ENCODE results near the gene DLG2. TPM values are rescaled to one million over a fixed set of nuclear protein-coding genes. Genes with fewer than 3 reads are reported as not detected.

The DLG2 gene
- total RNA-seq, 1 experiment from 2014 or later, result 17.5 TPM

- Mint-ChIP-seq H3K4me3 (no peak overlapping the region), H3K36me3 (no peaks in the 10 kb centered on the region), H3K27ac (no peak overlapping the region), H3K27me3 (ENCODE audit: low read depth) (no peaks in the 10 kb centered on the region), H3K4me1 (no peaks in the 10 kb centered on the region; the same call in 1 of the 2 replicates), H3K9me3 (no peaks in the 10 kb centered on the region)
- ChIA-PET POLR2A (no interaction called here), CTCF (no interaction called here)
- DNase-seq (ENCODE audit: low spot score) (no peak), ATAC-seq (no peak)
- TF ChIP-seq ZNF232 (CRISPR knock-in tag; IDR thresholded peaks at IDR 0.05), result no peak
- TF ChIP-seq CREM (CRISPR knock-in tag; IDR thresholded peaks at IDR 0.05), result no peak
- no peak for TF ChIP-seq CREB1 (CRISPR knock-in tag; IDR thresholded peaks at IDR 0.05)
- no peak for TF ChIP-seq ZNF121 (CRISPR knock-in tag; IDR thresholded peaks at IDR 0.05)
- TF ChIP-seq TCF7 (CRISPR knock-in tag; IDR thresholded peaks at IDR 0.05; ENCODE audit: low read depth), result no peak
- TF ChIP-seq ZNF138 (CRISPR knock-in tag; conservative IDR thresholded peaks at IDR 0.05), result no peak
- TF ChIP-seq, protein P1, sequence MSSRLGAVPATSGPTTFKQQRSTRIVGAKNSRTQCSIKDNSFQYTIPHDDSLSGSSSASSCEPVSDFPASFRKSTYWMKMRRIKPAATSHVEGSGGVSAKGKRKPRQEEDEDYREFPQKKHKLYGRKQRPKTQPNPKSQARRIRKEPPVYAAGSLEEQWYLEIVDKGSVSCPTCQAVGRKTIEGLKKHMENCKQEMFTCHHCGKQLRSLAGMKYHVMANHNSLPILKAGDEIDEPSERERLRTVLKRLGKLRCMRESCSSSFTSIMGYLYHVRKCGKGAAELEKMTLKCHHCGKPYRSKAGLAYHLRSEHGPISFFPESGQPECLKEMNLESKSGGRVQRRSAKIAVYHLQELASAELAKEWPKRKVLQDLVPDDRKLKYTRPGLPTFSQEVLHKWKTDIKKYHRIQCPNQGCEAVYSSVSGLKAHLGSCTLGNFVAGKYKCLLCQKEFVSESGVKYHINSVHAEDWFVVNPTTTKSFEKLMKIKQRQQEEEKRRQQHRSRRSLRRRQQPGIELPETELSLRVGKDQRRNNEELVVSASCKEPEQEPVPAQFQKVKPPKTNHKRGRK (CRISPR knock-in tag; IDR thresholded peaks at IDR 0.05; ENCODE audit: borderline replicate concordance), result no peak
- no peak for TF ChIP-seq ETV6 (CRISPR knock-in tag; IDR thresholded peaks at IDR 0.05)
- TF ChIP-seq CTCF (IDR thresholded peaks at IDR 0.05), result no peak
- no peak for TF ChIP-seq ZNF425 (CRISPR knock-in tag; conservative IDR thresholded peaks at IDR 0.05)
- TF ChIP-seq, protein P2, sequence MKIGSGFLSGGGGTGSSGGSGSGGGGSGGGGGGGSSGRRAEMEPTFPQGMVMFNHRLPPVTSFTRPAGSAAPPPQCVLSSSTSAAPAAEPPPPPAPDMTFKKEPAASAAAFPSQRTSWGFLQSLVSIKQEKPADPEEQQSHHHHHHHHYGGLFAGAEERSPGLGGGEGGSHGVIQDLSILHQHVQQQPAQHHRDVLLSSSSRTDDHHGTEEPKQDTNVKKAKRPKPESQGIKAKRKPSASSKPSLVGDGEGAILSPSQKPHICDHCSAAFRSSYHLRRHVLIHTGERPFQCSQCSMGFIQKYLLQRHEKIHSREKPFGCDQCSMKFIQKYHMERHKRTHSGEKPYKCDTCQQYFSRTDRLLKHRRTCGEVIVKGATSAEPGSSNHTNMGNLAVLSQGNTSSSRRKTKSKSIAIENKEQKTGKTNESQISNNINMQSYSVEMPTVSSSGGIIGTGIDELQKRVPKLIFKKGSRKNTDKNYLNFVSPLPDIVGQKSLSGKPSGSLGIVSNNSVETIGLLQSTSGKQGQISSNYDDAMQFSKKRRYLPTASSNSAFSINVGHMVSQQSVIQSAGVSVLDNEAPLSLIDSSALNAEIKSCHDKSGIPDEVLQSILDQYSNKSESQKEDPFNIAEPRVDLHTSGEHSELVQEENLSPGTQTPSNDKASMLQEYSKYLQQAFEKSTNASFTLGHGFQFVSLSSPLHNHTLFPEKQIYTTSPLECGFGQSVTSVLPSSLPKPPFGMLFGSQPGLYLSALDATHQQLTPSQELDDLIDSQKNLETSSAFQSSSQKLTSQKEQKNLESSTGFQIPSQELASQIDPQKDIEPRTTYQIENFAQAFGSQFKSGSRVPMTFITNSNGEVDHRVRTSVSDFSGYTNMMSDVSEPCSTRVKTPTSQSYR (CRISPR knock-in tag; IDR thresholded peaks at IDR 0.05), result no peak
- no peak for TF ChIP-seq CBFB (CRISPR knock-in tag; IDR thresholded peaks at IDR 0.05; ENCODE audit: low read depth)
- no peak for TF ChIP-seq TP53 (CRISPR knock-in tag; IDR thresholded peaks at IDR 0.05)
- no peak for TF ChIP-seq ZNF671 (CRISPR knock-in tag; IDR thresholded peaks at IDR 0.05)
- no peak for TF ChIP-seq ERG (CRISPR knock-in tag; IDR thresholded peaks at IDR 0.05)
- TF ChIP-seq, protein P3, sequence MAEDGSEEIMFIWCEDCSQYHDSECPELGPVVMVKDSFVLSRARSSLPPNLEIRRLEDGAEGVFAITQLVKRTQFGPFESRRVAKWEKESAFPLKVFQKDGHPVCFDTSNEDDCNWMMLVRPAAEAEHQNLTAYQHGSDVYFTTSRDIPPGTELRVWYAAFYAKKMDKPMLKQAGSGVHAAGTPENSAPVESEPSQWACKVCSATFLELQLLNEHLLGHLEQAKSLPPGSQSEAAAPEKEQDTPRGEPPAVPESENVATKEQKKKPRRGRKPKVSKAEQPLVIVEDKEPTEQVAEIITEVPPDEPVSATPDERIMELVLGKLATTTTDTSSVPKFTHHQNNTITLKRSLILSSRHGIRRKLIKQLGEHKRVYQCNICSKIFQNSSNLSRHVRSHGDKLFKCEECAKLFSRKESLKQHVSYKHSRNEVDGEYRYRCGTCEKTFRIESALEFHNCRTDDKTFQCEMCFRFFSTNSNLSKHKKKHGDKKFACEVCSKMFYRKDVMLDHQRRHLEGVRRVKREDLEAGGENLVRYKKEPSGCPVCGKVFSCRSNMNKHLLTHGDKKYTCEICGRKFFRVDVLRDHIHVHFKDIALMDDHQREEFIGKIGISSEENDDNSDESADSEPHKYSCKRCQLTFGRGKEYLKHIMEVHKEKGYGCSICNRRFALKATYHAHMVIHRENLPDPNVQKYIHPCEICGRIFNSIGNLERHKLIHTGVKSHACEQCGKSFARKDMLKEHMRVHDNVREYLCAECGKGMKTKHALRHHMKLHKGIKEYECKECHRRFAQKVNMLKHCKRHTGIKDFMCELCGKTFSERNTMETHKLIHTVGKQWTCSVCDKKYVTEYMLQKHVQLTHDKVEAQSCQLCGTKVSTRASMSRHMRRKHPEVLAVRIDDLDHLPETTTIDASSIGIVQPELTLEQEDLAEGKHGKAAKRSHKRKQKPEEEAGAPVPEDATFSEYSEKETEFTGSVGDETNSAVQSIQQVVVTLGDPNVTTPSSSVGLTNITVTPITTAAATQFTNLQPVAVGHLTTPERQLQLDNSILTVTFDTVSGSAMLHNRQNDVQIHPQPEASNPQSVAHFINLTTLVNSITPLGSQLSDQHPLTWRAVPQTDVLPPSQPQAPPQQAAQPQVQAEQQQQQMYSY (CRISPR knock-in tag; IDR thresholded peaks at IDR 0.05), result no peak
- no peak for TF ChIP-seq ZNF317 (CRISPR knock-in tag; IDR thresholded peaks at IDR 0.05; ENCODE audit: borderline replicate concordance, low read depth)
- TF ChIP-seq ESRRA (CRISPR knock-in tag; IDR thresholded peaks at IDR 0.05; ENCODE audit: borderline replicate concordance), result no peak
- TF ChIP-seq NR2C2 (CRISPR knock-in tag; IDR thresholded peaks at IDR 0.05), result no peak
These were observed 1712.1 kb downstream of the DLG2 start for GRCh38 chr11:83914995-83915394.

Data from WTC11 (cell line).